ENCODE results near the gene FOXL3.

Gene FOXL3

DNA sequence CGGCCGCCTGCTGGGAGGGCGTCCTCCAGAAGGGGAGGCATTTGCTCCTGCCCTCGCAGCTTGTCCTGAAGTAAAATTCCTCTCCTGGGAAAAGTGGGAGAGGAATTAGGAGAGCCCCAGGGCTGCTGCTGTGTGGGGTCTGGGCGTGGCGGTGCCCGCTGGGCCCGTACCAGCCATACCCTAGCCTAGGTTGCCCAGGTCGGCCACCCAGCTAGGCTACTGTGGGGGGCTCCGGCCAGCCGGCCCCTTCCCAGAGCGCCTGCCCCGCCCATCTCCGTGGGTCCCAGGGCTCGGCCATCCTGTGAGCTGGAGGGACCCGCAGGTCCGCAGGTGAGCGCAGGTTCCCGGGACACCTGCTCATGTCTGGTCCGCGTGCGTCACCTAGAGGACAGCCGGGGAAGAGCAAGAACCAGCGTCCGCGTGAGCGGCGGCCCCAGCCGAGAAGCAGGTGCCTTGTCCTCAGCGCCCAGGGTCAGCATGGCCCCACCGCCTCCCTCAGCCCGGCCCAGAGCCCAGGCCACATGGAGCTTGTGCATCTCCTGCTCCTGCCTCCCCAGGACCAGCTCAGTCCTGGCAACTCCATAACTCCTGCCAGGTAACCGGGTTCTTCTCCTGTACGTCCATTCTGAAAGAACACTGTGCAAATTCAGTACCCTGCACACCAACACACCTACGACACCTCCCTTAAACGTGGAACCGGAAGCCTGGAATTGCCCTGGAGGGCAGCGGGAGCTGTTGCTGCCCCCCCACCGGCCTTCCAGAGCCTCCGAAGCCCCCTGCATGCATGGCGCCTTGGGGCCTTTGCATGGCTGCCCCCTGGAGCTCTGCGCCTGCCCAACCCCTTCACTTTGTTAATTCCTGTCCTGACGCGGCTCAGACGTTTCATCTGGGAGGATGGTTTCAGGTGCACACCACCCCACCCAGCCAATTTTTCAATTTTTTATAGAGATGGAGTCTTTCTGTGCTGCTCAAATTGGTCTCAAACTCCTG is 22.8 kb upstream of the FOXL3 start:
- no peak for DNase-seq (ENCODE audit: low read depth)

DNA sequence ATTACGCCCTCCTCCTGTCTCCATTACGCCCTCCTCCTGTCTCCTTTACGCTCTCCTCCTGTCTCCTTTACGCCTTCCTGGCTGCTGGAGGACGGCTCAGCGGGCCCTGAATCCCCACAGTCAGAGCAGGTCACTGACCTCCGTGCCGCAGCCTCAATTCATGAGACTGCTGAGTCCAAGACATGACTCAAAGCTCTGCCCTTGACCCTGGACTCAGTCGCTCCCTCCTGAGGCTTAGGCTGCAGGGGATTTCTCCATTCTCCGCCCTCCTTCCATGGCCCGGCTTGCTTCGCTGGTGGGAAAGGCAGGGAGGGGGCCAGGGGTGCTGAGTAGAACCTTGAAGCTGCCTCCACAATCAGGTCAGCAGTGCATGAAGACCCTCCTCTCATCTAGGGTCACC is 21.0 kb upstream of the FOXL3 start:
- no peak for DNase-seq (ENCODE audit: low read depth)

DNA sequence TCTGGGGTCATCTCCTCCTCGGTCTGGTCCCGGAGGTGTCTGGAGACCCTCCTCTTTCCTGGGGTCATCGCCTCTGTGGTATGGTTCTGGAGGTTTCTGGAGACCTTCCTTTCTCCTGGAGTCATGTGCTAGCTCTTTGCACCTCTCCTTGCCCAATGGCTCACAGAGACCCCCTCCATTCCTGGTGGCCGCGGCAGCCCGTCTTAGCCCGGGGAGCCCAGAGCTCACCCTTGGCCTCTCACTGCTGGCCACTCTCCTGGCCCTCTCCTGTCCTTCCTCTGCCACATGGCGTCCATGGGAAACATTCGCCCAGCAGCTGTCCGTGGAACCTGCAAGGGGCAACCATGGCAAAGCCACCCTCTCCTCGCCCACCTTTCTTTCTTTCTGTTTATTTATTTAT is 20.2 kb upstream of the FOXL3 start:
- DNase-seq (ENCODE audit: low read depth) = no peak

DNA sequence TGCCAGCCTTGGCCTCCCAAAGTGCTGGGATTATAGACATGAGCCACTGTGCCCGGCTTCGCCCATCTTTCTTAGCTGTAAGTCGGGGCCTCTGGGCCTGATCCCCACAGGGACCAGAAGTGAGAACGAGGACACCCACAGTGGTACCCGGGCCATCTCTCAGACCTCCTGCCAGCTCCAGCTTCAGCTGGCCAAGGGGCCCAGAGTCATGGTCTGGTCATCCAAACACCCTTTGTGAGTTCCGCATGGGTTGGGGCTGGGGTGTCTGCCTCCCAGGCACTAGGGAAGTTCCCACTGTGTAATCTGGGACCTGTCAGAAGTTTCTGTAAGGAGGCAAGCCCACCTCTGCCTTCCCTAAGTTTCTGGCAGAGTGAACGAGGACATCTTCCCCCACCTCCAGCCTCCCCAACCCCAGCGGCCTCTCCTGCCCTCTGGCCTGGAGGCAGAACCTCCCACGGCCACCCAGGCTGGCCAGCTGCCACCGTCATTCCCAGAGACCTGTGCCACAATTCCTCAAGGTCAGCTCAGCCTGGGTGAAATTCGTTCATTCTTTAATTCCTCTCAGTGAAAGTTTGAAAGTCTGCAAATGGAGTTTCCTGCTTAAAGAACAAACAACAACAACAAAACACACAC is 19.5 kb upstream of the FOXL3 start:
- DNase-seq (ENCODE audit: low read depth) = no peak

DNA sequence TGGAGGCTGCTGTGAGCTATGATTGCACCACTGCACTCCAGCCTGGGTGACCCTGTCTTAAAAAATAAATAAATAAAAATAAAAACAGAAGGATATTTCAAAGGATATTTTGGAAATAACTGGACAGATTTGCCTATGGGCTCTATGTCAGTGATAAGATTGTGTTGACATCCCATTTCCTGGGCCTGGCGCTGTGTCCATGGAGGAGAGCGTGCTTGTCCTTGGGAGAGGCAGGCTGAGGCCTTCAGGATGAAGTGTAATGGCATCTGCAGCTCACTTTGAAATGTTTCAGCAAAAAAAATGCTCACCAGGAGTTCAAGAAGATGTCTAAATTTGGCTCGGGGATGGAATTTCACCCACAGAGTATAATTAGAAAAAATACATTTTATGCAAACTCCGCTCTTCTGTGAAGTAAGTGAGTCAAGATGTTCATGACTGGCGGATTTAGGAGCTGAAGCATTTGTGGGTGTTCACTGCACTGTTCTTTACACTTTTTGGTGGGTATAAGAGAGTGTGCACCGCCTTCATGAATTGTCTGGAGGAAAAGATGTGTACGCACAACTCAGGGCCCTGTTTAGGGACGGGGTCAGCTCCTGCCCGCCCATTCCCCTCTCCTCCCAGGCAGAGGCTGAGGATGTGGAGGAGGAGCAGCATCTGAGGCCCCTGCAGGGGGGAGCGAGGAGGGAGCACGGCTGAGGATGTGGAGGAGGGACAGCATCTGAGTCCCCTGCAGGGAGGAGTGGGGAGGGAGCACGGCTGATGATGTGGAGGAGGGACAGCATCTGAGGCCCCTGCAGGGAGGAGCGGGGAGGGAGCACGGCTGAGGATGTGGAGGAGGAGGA is 18.5 kb upstream of the FOXL3 start:
- DNase-seq (ENCODE audit: low read depth) = no peak

DNA sequence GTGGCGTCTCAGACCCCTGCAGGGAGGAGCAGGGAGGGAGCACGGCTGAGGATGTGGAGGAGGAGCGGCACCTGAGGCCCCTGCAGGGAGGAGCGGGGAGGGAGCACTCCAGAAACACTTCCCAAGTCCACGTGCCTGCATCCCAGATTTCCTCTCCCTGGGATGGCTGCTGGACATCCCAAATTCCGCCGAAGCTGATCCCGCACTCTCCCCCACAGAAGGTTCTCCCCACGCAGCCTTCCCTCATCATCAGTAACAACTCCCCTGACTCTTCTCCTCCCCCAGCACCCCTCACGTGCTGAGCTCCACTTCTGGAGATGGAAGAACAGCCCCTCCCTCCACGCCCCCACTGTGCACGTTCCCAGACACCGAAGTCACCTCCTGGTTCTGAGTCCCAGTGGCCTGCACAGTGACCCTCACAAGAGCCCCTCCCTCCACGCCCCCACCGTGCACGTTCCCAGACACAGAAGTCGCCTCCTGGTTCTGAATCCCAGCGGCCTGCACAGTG is 17.8 kb upstream of the FOXL3 start:
- DNase-seq (ENCODE audit: low read depth) = no peak

DNA sequence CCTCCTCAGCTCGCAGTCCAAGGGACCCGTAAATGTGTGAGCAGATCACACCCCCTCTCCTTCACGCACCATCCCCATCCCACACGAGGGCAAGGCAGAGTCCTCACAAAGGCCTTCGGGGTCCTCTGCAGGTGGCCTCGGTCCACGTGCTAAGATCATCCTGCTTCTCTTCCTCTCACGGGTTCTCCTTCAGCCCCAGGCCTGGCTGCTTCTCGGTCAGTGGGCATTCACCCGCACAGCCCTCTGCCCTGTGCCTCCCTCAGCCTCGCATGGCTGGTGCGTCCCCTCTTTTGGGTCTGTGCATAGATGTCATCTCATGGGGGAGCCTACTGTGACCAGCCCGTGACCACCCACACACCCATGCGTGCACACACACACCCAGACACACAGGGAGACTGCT is 17.3 kb upstream of the FOXL3 start:
- DNase-seq (ENCODE audit: low read depth) = no peak

DNA sequence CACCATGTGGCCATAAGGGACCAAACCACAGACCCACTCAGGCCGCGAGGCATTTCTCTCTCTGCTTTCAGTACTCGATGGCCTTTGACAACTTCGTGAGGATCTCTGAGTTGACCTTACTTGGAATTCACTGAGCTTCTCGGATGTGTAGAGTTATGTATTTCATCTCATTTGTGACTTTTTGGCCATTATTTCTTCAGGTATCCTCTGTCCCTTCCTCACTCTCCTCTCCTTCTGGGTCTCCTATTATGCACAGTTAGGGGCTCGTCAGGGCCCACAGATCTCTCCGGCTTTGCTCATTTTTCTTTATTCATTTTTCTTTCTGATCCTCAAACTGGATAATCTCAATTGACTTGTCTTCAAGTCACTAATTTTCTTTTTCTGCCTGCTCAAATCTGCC is 16.6 kb upstream of the FOXL3 start:
- no peak for DNase-seq (ENCODE audit: low read depth)

DNA sequence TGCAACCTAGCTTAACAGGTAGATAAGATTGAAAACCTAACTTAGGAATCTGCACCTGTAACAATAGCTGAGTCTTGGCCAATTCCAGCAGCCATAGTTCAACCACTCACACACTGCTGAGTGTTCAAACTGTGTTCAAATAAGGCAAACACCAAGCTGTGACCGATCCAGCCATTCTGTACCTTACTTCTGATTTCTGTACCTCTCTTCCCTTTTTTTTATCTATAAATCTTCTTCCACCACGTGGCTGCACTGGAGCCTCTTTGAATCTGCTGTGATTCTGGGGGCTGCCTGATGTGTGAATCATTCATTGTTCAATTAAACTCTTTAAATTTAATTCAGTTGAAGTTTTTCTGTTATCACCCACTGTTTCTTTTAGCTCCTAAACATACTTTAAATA is 15.7 kb upstream of the FOXL3 start:
- no peak for DNase-seq (ENCODE audit: low read depth)

DNA sequence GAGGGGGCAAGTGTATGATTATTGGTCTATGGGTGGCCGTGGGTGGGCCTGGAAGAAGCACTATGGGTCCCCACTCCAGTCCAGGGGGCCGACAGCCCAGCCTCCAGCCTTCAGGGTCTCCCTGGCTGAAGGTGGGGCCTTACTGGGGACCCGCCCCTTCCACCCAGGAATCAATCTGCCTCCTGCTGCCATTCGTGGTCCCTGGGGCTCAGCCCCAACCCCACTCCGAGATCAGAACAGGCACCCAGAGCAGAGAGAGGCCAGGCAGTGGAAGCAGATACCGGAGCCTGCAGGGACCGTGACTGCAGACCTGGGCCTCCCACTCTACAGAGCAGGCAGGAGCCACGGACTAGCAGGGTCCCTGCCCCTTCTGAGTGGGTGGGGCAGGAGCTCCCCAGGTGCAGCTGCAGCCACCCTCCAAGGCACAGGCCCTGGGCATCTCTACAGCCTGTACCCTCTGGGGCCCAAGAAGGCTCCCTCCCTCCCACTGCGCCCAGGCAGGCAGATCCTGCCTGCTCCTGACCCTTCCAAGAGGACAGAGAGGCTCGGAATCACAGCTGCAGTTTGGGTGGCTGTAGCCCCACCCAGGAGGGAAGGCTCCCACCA is 13.6 kb upstream of the FOXL3 start:
- no peak for DNase-seq (ENCODE audit: low read depth)

DNA sequence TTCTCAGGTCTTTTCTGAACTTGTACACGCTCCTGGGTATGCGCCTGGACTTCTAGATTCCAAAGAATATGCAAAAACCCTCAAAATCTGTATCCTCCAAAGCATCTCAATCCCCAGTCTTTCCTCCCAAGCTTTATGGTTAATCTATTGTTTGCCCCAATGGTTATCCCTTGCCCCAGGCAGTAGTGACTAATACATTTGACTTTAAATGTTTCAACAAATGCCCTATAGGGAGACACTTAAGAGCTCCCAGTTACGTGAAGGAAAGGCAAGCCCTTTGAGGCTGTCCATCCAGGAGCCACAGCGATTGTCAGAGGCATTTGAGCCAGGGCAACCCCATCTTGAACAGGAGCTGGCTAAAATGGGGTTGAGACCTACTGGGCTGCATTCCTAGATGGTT is 12.7 kb upstream of the FOXL3 start:
- no peak for DNase-seq (ENCODE audit: low read depth)

DNA sequence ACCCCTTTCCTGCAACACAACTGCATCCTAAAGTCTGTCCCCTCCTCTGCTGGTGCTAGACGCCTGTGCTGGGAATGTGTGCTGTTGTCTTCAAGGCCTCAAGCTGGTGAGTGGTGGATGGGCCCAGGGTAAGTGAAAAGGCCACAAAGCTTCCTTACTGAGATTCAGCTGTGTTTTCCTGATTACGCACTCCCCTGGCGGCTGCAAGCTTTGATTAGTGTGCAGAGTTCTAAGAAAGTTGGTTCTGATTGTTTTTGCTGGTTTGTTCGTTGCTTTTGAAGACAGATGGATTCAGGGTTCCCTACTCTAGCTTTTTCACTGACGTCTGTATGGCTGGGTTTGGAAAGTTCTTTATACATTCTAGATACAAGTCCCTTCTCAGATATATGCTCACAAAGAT is 11.9 kb upstream of the FOXL3 start:
- no peak for DNase-seq (ENCODE audit: low read depth)

DNA sequence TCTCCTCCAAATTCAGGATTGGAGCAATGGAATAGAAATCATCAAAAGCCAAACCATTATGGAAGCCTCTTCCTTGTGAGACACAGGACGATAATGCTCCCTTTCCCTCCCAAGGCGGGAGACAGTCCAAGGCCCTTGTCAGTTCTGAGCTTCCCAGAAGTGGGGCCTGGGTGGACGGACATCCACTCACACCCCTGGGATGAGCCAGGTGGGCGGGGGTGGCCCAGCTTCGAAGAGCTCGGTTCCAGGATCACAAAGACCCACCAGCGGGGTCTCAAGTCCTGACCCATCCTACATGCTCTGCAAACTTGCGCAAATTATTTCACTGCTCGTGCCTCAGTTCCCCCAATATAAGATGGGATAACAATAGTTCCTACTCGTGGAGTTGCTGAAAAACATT is 10.1 kb upstream of the FOXL3 start:
- DNase-seq (ENCODE audit: low read depth) = no peak

DNA sequence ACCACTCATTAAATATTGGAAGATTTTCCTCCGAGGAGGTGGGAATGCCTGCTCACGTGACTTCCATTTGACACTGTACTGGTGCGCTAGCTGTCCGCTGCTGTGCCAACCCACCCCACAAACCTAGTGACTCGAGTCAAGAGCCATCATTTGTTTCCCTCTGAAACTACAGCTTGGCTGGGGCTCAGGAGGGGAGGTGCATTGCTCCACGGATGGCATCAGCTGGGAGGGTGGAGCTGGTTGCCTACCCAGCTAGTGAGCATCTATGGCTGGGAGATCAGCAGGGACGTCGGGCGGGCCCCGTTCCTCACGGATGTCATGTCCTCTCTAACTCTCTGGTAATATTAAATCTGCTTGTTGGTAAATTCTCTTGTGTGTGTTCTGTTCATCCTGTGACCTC is 9.5 kb upstream of the FOXL3 start:
- no peak for DNase-seq (ENCODE audit: low read depth)

DNA sequence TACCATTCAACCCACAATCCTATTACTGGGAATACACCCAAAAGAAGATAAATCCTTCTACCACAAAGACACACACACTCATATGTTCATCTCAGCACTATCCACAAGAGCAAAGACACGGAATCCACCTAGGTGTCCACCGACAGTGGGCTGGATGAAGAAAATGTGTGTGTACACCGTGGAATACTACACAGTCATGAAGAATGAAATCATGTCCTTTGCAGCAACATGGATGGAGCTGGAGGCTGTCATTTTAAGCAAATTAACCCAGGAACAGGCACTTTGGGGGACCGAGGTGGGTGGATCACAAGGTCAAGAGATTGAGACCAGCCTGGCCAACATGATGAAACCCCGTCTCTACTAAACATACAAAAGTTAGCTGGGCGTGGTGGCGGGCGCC is 8.3 kb upstream of the FOXL3 start:
- DNase-seq (ENCODE audit: low read depth) = no peak

DNA sequence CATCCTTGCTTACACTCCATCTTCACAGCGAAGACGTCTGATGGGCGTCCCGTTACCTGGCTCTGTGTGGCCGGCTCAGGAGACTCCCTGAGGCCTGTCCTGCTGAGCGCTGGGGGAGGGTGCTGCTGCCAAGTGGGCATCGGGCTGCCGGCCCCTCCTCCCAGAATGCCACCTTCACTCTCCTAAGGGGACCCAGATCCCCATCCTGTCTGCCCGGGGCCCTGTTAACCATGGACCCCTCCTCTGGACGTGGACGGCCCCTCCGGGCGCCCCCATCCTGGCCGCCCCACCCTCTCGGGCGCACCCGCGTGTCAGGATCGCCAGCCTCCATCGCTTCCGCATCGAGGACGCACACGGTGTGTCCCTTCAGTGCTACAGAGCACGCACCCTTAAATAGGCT is 7.3 kb upstream of the FOXL3 start:
- no peak for DNase-seq (ENCODE audit: low read depth)

DNA sequence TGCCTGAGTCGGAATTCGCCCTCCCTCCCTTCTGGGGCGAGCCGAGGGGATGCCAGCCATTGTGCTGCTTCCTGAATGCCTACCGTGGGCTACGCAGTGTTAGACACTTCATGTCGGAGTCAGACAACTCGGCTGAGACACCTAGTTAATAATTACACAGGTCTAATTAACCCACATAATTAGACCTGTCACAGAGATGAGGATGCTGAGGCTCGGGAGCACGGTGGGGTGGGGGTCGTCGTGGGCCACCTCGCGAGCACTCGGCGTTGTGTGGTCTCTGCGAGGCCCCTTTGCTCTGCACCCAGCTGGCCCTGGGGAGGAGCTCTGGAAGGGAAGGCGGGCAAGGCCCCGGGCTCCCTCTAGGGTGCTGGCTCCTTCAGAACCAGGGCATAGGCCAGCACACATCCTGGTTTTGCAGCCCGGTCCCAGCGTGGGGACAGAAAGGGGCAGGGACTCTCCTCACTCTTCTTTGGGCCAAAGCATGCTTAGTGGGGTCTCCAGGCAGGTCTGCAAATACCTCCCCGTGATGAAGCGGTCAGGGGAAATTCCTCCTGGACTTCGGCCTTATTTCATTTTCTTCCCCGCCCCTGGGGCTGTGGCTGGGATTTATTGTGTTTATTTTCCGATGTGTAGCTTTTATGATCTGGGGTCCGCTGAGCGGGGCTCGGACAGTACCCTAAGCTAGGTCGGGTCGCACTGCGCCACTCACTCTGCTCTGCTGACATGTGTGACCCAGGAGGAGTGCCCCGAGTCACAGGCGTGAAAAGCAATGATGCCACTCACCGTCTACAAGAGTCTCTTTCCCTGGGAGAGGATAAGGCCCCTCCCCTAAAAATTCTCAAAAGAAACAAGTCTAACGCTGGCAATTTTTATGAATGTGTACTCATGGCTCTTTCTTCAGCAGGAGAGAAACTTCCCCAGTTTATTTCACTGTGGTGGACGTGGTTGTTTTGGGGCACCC is 4.9 kb upstream of the FOXL3 start:
- DNase-seq (ENCODE audit: low read depth) = no peak

DNA sequence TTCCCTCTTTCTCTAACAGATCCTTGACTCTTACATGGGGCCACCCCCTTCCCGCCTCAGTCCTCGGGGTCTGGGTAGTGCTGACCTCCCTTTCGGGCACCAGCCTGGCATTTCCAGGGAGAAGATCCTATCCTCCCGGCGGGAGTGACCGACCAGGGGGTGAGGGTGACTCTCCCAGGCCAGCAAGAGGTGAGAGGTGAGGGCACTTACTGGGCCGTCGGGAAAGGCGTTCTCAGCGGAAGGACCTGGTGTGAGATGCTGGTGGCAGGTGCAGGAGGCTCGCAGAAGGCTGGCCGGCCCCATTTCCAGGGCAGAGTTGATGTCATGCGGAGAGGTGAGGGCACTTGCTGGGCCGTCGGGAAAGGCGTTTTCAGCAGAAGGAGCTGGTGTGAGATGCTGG is 4.2 kb upstream of the FOXL3 start:
- DNase-seq (ENCODE audit: low read depth) = no peak

DNA sequence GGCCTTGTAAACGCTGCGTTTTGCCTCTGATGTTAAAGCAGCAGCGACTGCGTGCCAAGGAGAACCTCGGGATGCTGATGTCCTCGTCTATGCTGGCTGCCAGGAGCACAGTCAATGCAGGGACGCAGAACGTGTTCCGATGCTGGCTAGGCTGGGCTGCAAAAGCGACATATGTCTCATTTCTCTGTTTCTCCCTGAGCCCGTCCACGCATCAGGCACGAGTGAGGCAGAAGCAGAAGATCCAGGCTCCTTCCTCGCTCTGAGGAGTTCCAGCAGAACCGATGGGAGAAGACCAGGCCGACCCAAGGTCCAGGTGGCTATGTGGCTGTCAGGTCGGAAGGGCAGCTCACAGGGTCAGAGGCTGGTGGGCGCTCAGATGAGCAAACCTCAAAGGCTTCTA is 3.7 kb upstream of the FOXL3 start:
- no peak for DNase-seq (ENCODE audit: low read depth)

DNA sequence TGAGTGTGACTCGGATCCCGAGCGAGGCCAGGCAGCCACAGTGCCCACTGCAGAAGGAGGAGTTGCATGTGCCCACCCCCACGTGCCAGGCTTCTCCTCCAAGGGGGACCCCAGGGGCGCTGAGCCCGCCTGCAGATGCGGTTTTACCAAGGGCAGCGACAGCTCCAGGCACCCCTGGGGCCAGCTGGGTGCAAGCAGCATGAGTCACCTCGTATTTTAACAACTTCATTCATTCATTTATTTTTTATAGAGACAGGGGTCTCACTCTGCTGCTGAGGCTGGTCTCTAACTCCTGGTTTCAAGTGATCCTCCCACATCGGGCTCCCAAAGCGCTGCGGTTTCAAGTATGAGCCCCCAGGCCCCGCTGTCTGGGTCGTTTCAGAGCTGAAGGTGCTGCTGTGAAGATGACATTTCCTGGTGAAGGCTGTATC is 1.3 kb upstream of the FOXL3 start:
- DNase-seq (ENCODE audit: low read depth) = no peak

DNA sequence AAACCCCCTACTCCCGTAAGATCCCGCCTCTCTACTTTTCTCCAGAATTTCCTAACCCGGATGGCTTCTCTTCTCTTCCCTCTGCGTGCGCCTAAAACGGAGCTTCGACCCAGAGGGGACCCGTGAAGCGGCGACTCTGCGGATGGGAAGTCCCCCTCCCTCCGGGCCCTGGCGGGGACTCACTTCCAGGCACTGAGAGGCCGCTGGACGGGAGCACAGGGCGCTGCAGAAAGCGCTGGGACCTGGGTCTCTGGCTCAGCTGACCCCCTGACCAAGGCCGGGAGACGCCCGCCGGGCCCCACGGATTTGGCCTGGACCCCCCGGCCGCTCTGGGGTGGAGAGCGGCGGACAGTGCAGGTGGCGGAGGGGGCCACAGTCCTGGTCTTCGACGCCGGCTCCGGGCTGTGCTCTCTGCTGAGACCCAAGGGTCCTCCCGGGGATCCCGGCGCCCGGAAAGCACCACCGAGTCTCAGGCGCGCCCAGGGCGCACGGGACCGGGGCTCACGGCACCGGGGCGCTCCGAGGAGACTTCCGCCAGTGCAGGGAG is 688 bp upstream of the FOXL3 start:
- DNase-seq (ENCODE audit: low read depth) = no peak
